ENCODE measurements around the gene TNS3.

TNS3 gene

DNA sequence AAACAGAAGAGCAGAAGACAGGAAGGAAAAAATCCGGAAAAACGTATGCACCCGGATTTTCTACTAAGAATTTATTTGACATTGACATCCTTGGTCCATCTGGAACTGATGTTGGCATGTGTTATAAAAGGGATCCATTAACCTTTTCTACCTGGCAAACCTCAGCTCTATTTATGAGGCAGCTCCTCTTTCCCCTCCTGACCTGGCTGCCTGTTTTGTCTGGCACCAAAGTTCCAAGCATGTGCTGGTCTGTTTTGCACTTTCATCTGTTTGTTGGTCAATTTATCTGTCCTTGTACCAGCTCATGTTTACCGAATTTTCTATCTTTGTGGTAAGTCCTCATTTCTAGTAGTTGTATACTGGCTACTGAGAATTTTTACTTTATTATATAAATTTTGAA is 258.0 kb downstream of the TNS3 start:
- no peak for DNase-seq (ENCODE audit: low read depth)
- no peak overlapping the region for H3K4me3 ChIP-seq (ENCODE audit: low read depth, low read length)
- TF ChIP-seq, protein P1, sequence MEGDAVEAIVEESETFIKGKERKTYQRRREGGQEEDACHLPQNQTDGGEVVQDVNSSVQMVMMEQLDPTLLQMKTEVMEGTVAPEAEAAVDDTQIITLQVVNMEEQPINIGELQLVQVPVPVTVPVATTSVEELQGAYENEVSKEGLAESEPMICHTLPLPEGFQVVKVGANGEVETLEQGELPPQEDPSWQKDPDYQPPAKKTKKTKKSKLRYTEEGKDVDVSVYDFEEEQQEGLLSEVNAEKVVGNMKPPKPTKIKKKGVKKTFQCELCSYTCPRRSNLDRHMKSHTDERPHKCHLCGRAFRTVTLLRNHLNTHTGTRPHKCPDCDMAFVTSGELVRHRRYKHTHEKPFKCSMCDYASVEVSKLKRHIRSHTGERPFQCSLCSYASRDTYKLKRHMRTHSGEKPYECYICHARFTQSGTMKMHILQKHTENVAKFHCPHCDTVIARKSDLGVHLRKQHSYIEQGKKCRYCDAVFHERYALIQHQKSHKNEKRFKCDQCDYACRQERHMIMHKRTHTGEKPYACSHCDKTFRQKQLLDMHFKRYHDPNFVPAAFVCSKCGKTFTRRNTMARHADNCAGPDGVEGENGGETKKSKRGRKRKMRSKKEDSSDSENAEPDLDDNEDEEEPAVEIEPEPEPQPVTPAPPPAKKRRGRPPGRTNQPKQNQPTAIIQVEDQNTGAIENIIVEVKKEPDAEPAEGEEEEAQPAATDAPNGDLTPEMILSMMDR (IDR thresholded peaks at IDR 0.05; ENCODE audit: low read depth, low read length): no peak

DNA sequence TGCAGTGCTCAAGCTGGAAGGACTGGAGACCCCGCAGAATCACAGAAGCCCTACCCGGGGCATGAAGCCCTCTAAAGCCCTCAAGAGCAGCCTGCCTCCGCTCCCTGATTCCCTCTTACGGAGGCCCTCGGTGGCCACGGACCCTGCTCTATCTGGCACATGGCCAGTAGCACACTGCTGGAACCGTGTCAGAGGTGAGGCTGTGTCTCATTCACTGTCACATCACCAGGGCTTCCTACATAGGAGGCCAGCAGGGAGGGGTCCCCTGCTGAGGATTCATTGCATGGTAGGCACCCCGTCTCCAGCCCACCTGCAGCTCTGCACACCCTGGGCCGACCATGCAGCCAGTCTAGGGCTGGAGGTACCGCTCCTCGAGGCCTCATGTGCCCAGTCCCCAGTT is 259.2 kb downstream of the TNS3 start:
- TF ChIP-seq, protein P2, sequence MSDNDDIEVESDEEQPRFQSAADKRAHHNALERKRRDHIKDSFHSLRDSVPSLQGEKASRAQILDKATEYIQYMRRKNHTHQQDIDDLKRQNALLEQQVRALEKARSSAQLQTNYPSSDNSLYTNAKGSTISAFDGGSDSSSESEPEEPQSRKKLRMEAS (IDR thresholded peaks at IDR 0.05; ENCODE audit: low read depth, low read length): no peak
- TF ChIP-seq MYC (IDR thresholded peaks at IDR 0.05; ENCODE audit: low read depth, low read length): no peak
- H3K4me3 ChIP-seq (ENCODE audit: low read depth, low read length): no peak overlapping the region
- DNase-seq (ENCODE audit: low read depth): no peak

DNA sequence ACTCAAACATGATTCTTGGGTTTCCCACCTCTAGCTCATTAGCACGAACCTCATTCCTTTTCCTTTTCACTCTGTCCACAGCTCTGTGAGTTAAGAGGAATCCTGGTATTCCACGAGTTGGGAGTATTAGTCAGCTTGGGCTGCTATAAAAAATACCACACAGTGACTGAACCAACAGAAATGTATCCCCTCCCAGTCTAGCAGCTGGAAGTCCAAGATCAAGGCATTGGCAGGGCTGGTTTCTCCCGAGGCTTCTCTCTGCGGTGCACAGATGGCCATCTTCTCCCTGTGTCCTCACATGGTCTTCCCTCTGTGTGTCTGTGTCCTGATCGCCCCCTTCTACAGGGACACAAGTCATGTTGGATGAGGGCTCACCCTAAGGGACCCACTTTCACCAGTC is 261.6 kb downstream of the TNS3 start:
- no peak for DNase-seq (ENCODE audit: low read depth)
- no peak overlapping the region for H3K4me3 ChIP-seq (ENCODE audit: low read depth, low read length)
- TF ChIP-seq MYC (IDR thresholded peaks at IDR 0.05; ENCODE audit: low read depth, low read length): no peak
- TF ChIP-seq, protein P1 (IDR thresholded peaks at IDR 0.05; ENCODE audit: low read depth, low read length): no peak

DNA sequence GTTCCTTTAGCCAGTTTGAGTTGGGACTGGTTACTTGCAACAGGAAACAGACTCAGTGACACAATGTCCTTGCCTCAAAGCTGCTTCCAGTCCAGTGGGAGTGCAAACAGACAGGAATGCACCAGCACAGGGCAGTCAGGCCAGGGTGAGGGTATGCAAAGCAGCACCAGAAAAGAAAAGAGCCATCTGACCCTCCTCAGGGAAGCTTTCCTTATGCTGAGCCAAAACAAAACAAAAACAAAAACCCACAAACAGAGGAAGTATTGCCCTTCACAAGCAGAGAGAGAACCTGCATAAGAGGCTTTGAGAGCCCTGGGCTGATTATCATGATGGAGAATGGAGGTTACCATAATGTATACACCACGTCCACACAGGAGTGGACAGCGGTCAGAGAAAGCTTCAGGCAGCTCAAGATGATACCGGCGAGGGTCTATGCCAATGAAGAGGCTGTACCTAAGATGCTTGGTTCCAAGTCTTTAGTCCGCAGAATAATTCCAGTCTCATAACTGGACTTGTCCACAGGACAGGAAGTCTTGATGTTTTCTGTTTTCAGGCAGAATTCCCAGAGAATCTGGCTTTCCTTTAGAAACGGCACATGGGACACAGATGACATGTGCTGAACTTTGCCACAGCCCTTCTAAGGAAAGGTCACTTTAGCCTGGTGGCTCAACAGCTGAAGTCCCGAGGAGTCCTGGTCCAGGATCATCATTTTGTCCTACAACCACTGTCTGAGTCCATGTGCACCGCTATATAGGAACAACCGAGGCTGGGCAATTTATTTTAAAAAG is 263.3 kb downstream of the TNS3 start:
- no peak for DNase-seq (ENCODE audit: low read depth)
- TF ChIP-seq, protein P2 (IDR thresholded peaks at IDR 0.05; ENCODE audit: low read depth, low read length): no peak
- TF ChIP-seq, protein P1 (IDR thresholded peaks at IDR 0.05; ENCODE audit: low read depth, low read length): no peak
- TF ChIP-seq MYC (IDR thresholded peaks at IDR 0.05; ENCODE audit: low read depth, low read length) (no peak), POLR2A (IDR thresholded peaks at IDR 0.05; ENCODE audit: extremely low read depth, insufficient read length) (no peak)
- H3K4me3 ChIP-seq (ENCODE audit: low read depth, low read length): no peak overlapping the region

DNA sequence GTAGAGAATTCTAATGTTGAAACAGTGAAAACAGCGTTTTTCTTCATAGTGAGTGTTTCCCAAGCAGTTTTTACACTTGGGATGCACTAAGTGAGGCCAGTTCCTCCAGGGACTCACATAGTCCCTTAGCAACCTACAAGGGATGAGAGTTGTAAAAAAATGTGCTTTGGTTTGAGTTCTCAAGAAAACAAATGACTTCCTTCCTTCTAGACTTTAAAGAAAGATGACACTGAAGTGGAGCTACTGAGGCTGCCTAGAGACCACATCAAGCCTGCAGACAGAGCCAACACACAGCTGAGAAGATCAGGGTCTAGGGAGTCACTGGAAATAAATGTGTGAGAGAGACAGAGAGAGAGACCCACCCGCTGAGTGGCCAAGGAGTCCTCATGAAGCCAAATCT is 264.4 kb downstream of the TNS3 start:
- no peak for DNase-seq (ENCODE audit: low read depth)
- H3K4me3 ChIP-seq (ENCODE audit: low read depth, low read length): no peak overlapping the region
- TF ChIP-seq MYC (IDR thresholded peaks at IDR 0.05; ENCODE audit: low read depth, low read length): no peak
- TF ChIP-seq, protein P1 (IDR thresholded peaks at IDR 0.05; ENCODE audit: low read depth, low read length): no peak
- TF ChIP-seq, protein P2 (IDR thresholded peaks at IDR 0.05; ENCODE audit: low read depth, low read length): no peak
- no peak for TF ChIP-seq POLR2A (IDR thresholded peaks at IDR 0.05; ENCODE audit: extremely low read depth, insufficient read length)

DNA sequence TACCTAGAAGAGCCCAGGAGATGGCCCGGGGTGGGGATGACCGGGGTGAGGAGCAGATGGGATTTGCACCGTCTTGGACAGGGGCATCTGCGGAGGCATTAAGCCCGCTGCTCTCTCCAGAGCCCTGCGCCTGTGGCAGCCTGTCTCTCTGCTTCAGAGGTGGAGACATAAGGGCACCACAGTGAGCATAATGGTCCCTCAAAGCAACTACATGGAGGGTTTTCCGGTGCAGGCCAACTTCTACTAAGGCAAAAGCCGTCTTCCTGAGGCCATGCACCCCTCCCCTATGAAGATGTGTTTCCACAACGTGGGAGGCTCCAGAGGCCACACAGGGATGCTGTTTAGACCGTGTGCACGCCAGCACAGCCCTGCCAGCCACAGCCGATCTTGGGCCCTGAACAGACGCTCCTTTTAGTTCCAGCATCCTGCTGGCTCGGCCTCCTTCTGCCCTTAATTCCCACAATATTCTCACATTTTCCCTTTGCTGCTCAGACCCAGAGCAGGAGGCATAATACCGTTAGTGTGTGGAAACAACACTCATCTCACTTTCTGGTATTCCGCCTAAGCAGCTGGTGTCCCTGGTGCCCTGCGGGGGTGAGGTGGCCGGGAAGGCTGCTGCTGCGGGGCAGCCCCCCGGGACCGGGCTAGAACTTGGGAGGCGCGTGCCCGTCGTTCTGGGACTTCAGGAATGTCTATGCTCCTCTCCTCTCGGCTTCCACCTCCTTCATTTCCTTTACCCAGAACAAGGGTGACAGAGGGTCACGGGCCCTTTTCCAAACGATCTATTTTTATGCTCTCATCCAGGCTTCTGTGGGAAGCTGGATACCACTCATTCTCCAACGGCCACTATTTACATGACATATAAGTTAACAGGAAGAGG is 266.9 kb downstream of the TNS3 start:
- no peak overlapping the region for H3K4me3 ChIP-seq (ENCODE audit: low read depth, low read length)
- DNase-seq (ENCODE audit: low read depth): no peak
- TF ChIP-seq, protein P2 (IDR thresholded peaks at IDR 0.05; ENCODE audit: low read depth, low read length): no peak
- TF ChIP-seq MYC (IDR thresholded peaks at IDR 0.05; ENCODE audit: low read depth, low read length) (no peak), POLR2A (IDR thresholded peaks at IDR 0.05; ENCODE audit: extremely low read depth, insufficient read length) (no peak)
- TF ChIP-seq, protein P1 (IDR thresholded peaks at IDR 0.05; ENCODE audit: low read depth, low read length): no peak
